Measurements from ENCODE around the gene CORO7.

- no peak for TF ChIP-seq NFRKB (IDR thresholded peaks at IDR 0.05)
- no peak for TF ChIP-seq SUZ12 (IDR thresholded peaks at IDR 0.05)
- TF ChIP-seq BHLHE40 (IDR thresholded peaks at IDR 0.05; ENCODE audit: borderline replicate concordance), result no peak
- TF ChIP-seq SP1 (IDR thresholded peaks at IDR 0.05), result no peak
- no peak for TF ChIP-seq FOXK2 (IDR thresholded peaks at IDR 0.05)
These were observed 64.5 kb downstream of the CORO7 start for GRCh38 chr16:4351880-4352279.
